ENCODE measurements around the gene G3BP2.
"Not testable (repeated sequence)": the region's sequence is repeated elsewhere in the genome, so short reads cannot be mapped to it uniquely, and the experiment has no call there.

The G3BP2 gene

GRCh38 chr4:75673027-75673958 lies at the start of gene G3BP2:
Gene G3BP2, minus strand, starts transcription at chr4:75673411. Its CDS starts 11,386 bp downstream, at chr4:75662025.
- DNase-seq (ENCODE audit: low read depth): peak; percentile 98

- no peak for DNase-seq (ENCODE audit: low read depth)
Observed at GRCh38 chr4:75722417-75722816, 49.2 kb upstream of the G3BP2 start.

DNA sequence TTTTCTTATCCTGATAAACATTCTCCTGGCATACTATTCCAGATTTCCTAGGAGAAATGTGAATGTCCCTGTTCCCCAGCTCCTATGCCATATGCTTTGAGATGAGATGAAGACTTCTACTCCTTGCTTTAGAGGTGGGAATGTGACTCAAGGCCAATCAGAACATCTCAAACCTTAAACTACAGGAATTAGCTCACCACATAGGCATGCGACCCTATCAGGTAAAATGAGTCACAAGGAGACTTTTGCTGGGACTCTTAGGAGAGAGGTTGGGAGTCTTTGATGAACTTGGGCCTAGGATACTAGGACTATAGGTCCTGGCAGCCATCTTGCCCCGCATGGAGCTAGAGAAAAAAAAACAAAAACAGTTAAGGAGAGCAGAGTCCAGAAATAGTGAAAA lies 45.3 kb upstream of the G3BP2 start:
- DNase-seq (ENCODE audit: low read depth): no peak

- no peak for DNase-seq (ENCODE audit: low read depth)
Observed at GRCh38 chr4:75717408-75717807, 44.2 kb upstream of the G3BP2 start.

DNA sequence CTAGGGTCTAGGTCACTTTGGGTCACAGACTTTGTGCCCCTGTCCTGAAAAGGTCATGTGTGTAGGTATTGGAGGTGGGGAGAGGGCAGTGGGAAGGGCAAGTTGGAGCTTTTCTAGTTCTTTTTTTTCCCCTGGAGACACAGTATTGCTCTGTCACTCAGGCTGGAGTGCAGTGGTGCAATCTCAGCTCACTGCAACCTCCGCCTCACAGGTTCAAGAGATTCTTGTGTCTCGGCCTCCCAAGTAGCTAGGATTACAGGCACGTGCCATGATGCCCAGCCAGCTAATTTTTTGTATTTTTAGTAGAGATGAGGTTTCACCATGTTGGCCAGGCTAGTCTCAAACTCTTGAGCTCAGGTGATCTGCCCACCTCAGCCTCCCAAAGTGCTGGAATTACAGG lies 42.8 kb upstream of the G3BP2 start:
- not testable (repeated sequence) for DNase-seq (ENCODE audit: low read depth)

DNA sequence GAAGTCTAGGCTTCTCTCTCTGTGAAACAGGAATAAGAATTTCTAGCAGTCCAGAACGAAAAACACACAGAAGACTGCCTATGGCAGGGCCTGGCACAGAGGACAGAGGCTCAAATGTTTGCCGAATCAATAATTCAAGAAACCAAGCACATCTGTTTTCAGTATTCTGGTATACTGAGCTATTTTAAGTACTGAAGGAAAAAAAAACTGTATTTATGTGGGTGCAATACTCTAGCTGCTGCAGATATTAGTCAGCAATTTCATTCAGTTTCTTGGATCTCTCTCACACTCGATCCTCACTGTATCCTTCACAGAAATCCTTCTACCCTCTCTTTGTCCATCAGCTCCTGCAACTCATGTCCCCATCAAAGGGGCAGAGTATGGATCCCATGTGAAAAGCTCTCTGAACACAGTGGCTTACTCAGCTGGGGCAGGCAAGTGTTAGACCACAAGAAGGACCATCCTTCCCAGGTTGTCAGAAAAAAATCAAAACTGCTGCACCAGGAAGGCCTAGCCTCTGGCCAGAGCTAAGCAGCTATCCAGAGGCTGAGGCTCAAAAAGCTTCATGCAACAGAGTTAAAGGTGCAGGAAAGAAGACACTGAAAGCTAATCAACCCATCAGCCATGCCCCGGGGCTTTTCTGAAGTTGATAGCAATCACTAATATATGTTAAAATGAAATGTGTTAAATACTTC lies 42.0 kb upstream of the G3BP2 start:
- peak; percentile 73 for DNase-seq (ENCODE audit: low read depth)

- peak; percentile 39 for DNase-seq (ENCODE audit: low read depth)
Observed at GRCh38 chr4:75714704-75715103, 41.5 kb upstream of the G3BP2 start.

GRCh38 chr4:75714011-75714410 lies 40.8 kb upstream of the G3BP2 start:
- DNase-seq (ENCODE audit: low read depth): peak; percentile 31

DNA sequence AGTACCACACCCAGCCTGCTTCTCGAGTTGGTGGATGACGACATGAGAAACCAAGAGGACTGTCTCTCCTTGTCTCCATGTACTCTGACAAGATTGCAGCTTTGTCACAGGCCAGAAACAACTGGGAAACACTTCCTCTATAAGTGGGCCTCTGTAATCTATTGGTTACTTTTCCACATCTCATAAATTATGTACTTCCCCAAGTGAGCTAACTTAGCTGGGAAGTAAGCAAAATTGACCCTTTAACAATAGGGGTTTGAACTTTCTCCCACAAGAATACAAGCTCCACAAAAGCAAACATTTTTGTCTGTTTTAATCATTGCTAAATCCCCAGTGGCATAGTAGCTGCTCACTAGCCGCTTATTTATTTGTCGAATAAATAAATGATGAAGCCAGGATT lies 37.0 kb upstream of the G3BP2 start:
- no peak for DNase-seq (ENCODE audit: low read depth)

DNA sequence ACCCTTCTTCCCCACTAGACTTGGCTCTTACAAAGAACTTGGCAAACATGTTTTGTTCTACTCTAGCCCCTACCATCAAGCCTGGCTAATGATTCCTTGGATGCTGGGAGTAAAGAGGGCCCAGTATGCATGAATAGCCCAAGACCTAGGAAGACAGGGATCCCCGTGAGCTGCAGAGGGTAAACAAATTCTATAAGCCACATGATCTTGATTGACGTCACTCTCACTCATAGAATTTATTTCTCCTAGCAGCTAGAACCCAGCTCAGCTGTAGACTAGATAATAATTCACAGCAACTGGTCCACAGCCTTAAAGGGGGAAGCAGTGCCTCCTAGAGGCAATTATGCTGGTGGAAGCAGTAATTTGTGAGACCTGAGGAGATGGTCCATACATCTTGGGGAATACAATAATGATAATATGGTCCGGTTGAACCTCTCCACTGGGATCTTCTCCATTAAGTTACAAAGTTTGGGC lies 35.0 kb upstream of the G3BP2 start:
- DNase-seq (ENCODE audit: low read depth): no peak

DNA sequence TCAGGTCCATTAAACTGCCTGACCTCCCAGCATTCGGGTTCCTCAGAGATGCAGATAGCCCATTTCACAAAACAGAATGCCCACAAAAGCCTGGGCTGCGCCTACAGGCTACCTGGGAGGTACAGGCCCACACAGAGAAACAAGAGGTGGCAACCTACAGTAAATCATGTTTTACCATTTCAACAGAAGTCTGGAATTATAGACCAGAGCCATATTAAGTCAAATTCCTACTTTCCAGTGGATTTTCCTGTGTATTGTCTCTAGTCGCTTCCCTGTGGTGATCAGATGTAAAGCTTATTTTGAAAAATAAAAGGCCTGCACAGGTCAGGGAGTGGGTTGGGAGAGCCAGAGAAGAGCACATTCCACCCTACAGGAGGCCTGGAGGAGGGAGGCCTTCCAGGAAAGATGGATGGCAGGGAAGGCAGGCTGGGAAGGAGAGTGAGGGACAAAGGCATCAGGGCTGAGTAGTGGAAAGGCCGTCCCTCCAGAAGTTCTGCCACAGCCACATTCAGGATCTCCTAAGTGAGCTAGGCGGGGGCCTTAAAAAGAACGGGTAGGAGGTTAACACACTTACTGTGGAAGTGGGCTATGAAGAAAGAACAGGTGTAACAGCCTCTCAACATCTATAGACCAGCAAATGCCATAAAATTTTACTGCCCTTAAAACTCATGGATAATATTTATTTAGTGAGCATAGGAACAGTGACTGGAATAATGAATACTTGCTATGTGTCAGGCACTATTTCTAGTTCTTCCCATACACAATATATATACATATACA lies 32.2 kb upstream of the G3BP2 start:
- DNase-seq (ENCODE audit: low read depth): no peak

DNA sequence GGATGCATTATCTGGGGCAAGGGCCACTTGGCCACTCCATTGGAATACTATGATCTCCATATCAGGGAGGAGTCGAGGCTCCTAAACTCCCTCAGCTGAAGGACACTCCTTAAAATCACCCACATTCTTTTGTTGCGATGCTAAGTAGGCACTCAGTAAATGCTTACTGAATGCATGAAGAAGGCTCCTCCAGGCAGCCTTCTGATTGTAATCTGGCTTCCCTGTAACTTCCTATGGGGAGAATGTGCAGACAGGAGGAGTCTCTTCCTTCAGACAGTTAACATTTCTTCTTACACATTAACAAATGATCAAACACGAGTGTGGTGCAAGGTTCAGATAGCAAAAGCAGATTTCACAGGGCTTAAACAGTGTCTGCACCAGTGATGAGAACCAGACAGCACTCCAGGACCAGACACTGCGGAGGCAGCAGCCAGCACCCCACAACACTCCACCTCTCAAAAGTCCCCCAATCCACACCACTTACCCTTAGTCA lies 29.8 kb upstream of the G3BP2 start:
- no peak for DNase-seq (ENCODE audit: low read depth)

DNA sequence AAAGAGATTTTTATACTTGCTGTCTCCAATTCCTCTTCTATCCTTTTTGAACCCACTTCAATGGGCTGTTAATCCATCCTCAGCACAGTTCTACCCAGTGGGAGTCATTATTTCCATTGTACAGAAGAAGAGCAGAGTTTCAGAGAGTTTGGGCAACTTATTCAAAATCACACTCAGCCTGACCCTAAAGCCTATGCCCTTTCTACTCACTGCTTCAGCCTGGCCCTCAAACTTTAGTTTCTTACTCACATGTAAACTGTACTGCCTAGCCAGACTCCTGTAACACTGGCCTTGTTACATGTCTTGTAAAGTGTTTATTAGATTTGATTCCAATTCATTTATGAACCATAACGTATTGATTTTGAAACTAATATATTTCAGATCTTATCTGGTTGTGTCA lies 26.1 kb upstream of the G3BP2 start:
- no peak for DNase-seq (ENCODE audit: low read depth)

DNA sequence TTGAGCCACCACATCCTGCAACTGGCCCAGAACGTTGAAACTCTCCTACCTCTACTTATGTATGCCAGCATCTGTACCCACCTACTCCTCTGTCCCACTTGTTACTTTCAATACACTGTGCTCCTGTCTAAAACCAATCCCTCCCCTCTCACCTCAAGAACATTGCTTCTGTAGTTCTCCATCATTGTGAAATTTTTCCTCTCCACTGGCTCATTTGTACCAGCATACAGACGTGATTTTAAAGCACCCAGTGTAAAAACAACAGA lies 25.7 kb upstream of the G3BP2 start:
- DNase-seq (ENCODE audit: low read depth): no peak

DNA sequence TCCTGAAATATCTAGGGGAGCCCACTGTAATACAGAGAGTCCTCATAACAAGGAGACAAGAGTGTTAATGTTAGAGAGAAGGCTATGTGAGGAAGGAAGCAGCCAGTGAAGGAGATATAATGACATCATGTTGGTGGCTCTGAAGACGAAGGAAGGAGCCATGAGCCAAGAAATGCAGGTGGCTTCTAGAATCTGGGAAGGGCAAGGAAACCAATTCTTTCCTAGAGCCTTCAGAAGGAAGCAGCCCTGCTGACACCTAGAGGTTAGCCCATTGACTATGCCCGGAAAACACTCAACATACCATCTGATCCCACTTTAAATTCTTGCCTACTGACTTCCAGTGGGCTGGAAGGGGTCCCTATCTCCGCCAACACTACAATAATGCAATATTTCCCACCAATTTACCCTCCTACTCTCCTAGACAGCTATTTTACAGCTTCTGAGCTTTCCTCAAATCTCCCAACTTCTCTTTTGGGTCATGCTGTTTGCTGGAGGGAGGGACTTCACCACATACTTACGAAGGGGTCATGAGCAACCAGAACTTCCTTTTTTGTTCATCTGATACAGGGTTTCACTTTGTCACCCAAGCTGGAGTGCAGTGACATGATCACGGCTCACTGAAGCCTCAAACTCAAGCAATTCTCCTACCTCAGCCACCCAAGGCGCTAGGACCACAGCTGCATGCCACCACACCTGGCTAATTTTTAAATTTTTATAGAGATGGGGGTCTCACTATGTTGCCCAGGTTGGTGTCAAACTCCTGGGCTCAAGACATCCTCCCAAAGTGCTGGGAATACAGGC lies 25.2 kb upstream of the G3BP2 start:
- DNase-seq (ENCODE audit: low read depth): no peak

DNA sequence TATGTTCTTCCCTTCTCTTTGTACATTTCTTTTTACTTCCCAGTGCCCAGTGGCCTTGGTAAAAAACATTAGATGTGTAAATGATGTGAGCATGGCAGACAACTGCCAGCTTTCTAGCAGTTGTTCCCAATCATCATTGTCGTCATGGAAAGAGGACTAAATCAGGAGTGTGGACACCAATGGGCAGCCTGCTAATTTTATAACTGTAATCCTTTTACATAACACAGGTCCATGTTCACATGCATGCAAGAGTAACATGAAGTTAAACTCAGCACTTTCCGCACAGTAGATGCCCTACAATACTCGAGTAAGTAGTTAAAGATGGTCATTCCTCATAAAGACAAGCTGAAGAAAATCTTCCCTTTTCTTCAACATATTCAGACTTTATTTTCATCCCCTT lies 23.4 kb upstream of the G3BP2 start:
- DNase-seq (ENCODE audit: low read depth): no peak

GRCh38 chr4:75696071-75696470 lies 22.9 kb upstream of the G3BP2 start:
- no peak for DNase-seq (ENCODE audit: low read depth)

DNA sequence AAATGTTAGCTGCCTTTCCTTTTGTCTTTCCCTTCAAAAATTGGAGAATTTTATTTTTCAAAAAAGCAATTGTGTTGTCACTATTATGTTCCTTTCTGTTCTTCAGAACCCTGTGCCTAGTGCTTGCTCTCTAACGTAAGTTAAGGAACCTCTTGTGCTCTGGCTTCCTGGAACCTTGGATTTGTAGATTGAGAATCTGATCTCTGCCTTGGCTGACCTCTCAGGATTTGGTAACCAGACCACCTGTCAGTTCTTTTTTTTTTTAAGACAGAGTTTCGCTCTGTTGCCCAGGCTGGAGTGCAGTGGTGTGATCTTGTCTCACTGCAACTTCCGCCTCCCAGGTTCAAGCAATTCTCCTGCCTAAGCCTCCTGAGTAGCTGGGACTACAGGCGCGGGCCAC lies 18.9 kb upstream of the G3BP2 start:
- not testable (repeated sequence) for DNase-seq (ENCODE audit: low read depth)

GRCh38 chr4:75687125-75687524 lies 13.9 kb upstream of the G3BP2 start:
- DNase-seq (ENCODE audit: low read depth): not testable (repeated sequence)

- no peak for DNase-seq (ENCODE audit: low read depth)
Observed at GRCh38 chr4:75686346-75686745, 13.1 kb upstream of the G3BP2 start.

DNA sequence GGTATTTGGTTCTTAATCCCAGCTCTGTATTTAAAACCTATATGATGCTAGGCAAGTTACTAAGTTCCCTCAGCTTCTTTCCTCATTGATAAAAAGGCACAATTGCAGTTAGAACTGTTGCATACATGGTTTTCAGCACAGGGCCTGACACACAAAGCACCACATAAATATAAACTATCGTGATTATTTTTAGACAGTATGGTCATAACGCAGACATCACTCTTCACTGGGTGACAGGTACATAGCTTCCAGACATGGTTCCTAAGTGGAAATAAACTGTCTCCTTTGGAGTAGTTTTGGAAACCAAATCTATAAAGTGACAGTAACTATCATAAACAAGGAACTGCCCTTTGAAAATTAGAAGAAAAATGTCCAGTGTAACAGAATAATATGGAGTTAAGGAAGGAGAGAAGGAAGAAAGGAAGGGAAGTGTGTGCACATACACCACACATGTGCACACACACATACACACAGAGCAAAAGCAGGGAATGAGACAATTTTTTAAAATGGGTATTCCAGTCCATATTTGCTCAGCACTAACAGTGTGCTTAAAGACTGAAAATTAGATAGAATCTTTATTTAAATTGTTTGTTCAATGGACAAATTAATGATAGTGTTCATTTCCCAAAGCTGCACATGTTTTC lies 12.5 kb upstream of the G3BP2 start:
- no peak for DNase-seq (ENCODE audit: low read depth)
